AG09319 (cell line): ENCODE data around the gene VEPH1.

ENCODE experiments used
- DNase-seq: peaks from one replicate; pipeline ENCODE4 v3.0.0-alpha.2; 2010; ENCODE audit warnings: low read depth; ENCODE audit errors: extremely low read depth
- TF ChIP-seq, protein P1 (sequence below): IDR thresholded peaks from 2 replicates; pipeline ENCODE4 v1.5.1; 2011; ENCODE audit warnings: low read depth, mild to moderate bottlenecking, inconsistent platforms, low read length, moderate library complexity

Gene VEPH1

GRCh38 chr3:157531771-157532170 lies 28.6 kb upstream of the VEPH1 start:
- DNase-seq, result no peak
- TF ChIP-seq, protein P1, sequence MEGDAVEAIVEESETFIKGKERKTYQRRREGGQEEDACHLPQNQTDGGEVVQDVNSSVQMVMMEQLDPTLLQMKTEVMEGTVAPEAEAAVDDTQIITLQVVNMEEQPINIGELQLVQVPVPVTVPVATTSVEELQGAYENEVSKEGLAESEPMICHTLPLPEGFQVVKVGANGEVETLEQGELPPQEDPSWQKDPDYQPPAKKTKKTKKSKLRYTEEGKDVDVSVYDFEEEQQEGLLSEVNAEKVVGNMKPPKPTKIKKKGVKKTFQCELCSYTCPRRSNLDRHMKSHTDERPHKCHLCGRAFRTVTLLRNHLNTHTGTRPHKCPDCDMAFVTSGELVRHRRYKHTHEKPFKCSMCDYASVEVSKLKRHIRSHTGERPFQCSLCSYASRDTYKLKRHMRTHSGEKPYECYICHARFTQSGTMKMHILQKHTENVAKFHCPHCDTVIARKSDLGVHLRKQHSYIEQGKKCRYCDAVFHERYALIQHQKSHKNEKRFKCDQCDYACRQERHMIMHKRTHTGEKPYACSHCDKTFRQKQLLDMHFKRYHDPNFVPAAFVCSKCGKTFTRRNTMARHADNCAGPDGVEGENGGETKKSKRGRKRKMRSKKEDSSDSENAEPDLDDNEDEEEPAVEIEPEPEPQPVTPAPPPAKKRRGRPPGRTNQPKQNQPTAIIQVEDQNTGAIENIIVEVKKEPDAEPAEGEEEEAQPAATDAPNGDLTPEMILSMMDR, result no peak

GRCh38 chr3:157531301-157531660 lies 28.1 kb upstream of the VEPH1 start:
- DNase-seq, result no peak
- TF ChIP-seq, protein P1, result no peak

DNA sequence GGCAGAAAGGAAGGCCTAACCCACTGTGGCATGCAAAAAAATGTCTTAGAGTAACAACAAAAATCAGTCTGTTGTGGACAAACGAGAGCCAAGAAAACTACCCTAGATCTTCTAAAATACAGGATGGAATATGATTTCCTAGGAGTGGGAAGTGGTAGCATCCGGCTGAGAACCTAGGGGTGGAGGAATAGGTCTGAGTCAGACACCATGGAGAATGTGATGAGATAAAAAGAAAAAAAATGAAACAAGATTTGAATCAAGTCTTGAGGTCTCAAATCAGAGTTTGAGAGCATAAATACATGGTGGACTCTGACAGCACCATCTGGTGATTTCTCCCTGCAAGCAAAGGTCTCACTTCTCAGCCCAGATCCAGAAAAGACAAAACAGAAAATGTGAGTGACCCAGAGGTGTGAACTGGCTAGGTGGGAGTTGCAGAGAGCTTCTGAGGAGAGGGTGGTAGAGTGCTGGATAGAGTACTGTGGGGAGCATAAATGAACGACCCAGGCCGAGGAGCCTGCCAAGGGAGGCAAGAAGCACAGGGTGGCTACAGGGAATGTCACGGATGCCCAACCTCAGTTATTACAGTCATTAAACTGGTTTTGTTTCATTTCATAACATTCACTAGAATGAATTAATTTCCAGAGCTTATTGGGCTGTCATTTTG lies 27.6 kb upstream of the VEPH1 start:
- DNase-seq, result no peak
- TF ChIP-seq, protein P1, result no peak

DNA sequence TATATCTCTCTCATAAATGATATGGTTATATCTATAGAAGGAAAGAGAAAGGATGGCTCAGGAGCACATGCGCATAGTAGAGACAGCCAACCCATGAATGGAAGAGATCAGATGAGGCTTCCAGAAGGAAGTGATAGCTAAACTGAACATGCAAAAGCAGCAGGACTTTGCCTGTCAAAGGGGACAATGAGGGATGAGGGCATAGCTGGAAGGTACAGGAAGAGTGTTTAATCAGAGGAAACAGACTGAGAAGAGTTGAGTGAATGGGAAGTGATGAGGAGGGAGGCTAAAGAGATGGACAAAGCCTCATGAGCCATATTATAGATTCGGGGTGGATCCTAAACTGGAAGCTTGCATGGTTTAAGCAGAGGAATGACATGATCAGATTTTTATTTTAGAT lies 26.5 kb upstream of the VEPH1 start:
- DNase-seq, result no peak
- TF ChIP-seq, protein P1, result no peak

DNA sequence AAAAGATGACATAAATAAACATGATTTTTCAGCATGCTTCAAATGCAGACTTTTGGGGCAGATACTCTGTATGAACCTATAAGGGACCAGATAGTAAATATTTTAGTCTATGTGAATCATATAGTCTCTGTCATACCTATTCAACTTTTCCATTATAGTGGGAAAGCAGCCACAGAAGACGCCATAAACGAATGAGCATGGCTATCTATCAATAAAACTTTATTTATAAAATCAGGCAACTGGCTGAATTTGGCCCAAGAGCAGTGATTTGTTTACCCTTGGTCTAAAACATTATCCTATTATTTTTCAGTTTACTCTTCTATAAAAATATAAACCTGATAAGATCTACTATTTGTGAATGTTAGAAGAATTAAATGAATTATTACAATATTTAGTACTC lies 25.9 kb upstream of the VEPH1 start:
- TF ChIP-seq, protein P1, result no peak
- DNase-seq, result no peak

DNA sequence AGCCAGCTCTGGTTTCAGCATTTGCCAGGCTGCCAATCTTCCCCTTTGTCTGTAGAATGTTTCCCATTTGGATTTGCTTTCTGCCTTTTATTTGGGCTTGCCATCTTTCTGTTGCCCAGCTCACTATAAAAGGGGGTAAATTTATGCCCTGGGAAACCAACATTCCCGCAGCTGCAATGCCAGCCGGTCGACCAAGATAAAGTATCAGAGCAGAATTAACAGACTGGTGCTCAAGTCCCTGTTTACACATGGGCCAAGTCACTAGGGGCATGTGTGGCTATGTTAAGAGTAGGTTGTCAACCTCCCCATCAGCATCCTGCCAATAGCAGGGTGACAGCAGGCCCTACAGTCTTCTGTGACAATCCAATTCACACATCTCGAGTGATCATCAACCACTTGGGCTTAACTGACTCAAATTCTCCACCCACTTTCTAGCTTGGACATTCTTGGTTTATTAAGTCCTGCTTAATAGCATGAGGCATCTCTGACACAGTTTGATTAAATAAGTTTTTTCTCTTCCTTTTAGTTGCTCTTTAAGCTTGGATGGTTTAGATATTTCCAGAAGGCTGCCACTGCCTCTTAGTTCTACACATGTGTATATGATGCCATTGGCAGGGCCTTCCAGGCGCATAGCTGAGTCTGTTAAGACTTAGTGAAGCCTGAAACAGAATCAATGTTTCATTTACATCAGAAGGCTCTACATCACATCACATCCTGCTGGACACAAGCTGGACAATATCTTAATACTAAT lies 24.1 kb upstream of the VEPH1 start:
- no peak for DNase-seq
- TF ChIP-seq, protein P1, result no peak

DNA sequence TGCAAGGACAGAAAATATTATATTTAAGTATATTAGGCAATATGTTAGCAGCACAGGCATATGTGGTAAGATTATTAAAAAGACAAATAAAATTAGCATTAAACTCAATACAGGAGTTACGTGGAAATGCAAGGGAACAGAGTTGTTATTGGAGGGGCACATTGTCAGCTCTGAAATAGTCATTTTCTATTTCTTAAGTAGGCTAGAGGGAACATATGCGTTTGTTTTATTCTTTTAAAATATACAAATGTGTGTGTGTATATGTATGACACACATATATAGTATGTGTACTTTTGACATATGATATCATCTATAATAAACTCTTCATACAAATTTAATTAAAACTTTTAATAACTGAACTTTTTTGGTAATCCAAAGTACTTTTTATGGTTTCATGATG lies 22.8 kb upstream of the VEPH1 start:
- DNase-seq, result no peak
- TF ChIP-seq, protein P1, result no peak
